Measurements from ENCODE around the gene FRMD4A. TPM values are rescaled to one million over a fixed set of nuclear protein-coding genes. Genes with fewer than 3 reads are reported as not detected.

The FRMD4A gene
- total and polyA plus RNA-seq, 3 donors from 2014 or later, result 15.0 to 20.8 (median 18.7) TPM

- 92 to 93% methylated on average over 14 of the region's 14 CpGs for WGBS, 2 donors
- intact Hi-C loops (cut with DNase I; ENCODE audit: low total_unique reads), result loop anchor here (5.0 kb wide), 1 partner anchor 119 kb away; no protein-coding TSS in a partner anchor
- Histone ChIP-seq H3K4me3 (no peak overlapping the region), H3K27me3 (no peaks in the 10 kb centered on the region), H3K4me1 (no peaks in the 10 kb centered on the region), H3K9me3 (no peaks in the 10 kb centered on the region), H3K36me3 (ENCODE audit: low read depth, missing control alignments) (no peaks in the 10 kb centered on the region), H3K27ac (no peak overlapping the region)
- DNase-seq, result no peak
- TF ChIP-seq POLR2A (IDR thresholded peaks at IDR 0.05) (no peak), CTCF (IDR thresholded peaks at IDR 0.05) (no peak)
Measured at GRCh38 chr10:13775786-13776775, 554.6 kb downstream of the FRMD4A start.

GRCh38 chr10:13774303-13774893, 556.3 kb downstream of the FRMD4A start:
- TF ChIP-seq CTCF (IDR thresholded peaks at IDR 0.05), result no peak
- no peak for TF ChIP-seq POLR2A (IDR thresholded peaks at IDR 0.05)

GRCh38 chr10:13773496-13774170, 557.1 kb downstream of the FRMD4A start:
- Histone ChIP-seq H3K27me3 (no peaks in the 10 kb centered on the region), H3K4me1 (no peaks in the 10 kb centered on the region), H3K36me3 (ENCODE audit: low read depth, missing control alignments) (no peaks in the 10 kb centered on the region), H3K4me3 (no peak overlapping the region), H3K9me3 (no peaks in the 10 kb centered on the region), H3K27ac (no peak overlapping the region)
- TF ChIP-seq POLR2A (IDR thresholded peaks at IDR 0.05) (no peak), CTCF (IDR thresholded peaks at IDR 0.05) (no peak)
- intact Hi-C loops (cut with DNase I; ENCODE audit: low total_unique reads), result no loop called here
- no peak for DNase-seq
- WGBS, 2 donors, result 73 to 74% methylated on average over 13 of the region's 13 CpGs

More at GRCh38 chr10:13774303-13774893, 556.3 kb downstream of the FRMD4A start:
- Histone ChIP-seq H3K4me3 (no peak overlapping the region), H3K4me1 (no peaks in the 10 kb centered on the region), H3K27me3 (no peaks in the 10 kb centered on the region), H3K27ac (no peak overlapping the region), H3K36me3 (ENCODE audit: low read depth, missing control alignments) (no peaks in the 10 kb centered on the region), H3K9me3 (no peaks in the 10 kb centered on the region)
- intact Hi-C loops (cut with DNase I; ENCODE audit: low total_unique reads), result no loop called here
- 70 to 83% methylated on average over 9 of the region's 9 CpGs for WGBS, 2 donors
- DNase-seq, result no peak

- H3K27ac ChIP-seq, result no peak overlapping the region
Measured at GRCh38 chr10:13773043-13773442, 557.7 kb downstream of the FRMD4A start.

More at GRCh38 chr10:13773043-13773442, 557.7 kb downstream of the FRMD4A start:
- no peaks in the 10 kb centered on the region for H3K9me3 ChIP-seq
- no peak for DNase-seq
- TF ChIP-seq POLR2A (IDR thresholded peaks at IDR 0.05) (no peak), CTCF (IDR thresholded peaks at IDR 0.05) (no peak)
- intact Hi-C loops (cut with DNase I; ENCODE audit: low total_unique reads), result no loop called here
- no peaks in the 10 kb centered on the region for H3K27me3 ChIP-seq
- no peaks in the 10 kb centered on the region for H3K36me3 ChIP-seq (ENCODE audit: low read depth, missing control alignments)
- no peaks in the 10 kb centered on the region for H3K4me1 ChIP-seq
- 85 to 92% methylated on average over 8 of the region's 8 CpGs for WGBS, 2 donors
- no peak overlapping the region for H3K4me3 ChIP-seq

Data from testis (tissue), 3 donors.